Esophagus squamous epithelium (tissue), 4 donors: ENCODE results near the gene FAM120AOS.

ENCODE experiments used
- POLR2A ChIP-seq, 4 donors: fragments of 450-650 bp; IDR thresholded peaks; one replicate each; pipeline ENCODE4 v1.6.1; 2017; ENCODE audit warnings: antibody characterized with exemption in 4 of 4, mild to moderate bottlenecking in 4 of 4, moderate library complexity in 3 of 4
- TF ChIP-seq, protein P1 (sequence below), 6 experiments: fragments of 450-650 bp in 4 of 6; fragments of 200-600 bp in 2 of 6; sonication (generic) in 2 of 6; IDR thresholded peaks; one replicate each; pipeline ENCODE4 v1.5.1; 2016 to 2019; ENCODE audit warnings: antibody characterized with exemption in 6 of 6, mild to moderate bottlenecking in 4 of 6, moderate library complexity in 4 of 6

DNA sequence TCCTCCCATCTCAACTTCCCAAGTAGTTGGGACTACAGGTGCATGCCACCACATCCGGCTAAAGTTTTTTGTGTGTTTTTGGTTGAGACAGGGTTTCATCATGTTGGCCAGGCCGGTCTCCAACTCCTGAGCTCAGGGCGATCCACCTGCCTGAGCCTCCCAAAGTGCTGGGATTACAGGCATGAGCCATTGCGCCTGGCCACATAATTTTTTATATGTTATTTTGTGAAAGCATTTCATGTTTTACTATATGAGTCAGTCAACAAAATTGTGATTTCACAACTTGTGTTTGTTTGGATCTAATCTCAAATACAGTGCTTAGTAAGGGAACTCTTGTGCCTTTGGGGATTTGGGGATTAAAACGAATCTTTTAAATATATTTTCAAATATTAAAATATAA, 20.0 kb upstream of the FAM120AOS start:
- TF ChIP-seq, protein P1, sequence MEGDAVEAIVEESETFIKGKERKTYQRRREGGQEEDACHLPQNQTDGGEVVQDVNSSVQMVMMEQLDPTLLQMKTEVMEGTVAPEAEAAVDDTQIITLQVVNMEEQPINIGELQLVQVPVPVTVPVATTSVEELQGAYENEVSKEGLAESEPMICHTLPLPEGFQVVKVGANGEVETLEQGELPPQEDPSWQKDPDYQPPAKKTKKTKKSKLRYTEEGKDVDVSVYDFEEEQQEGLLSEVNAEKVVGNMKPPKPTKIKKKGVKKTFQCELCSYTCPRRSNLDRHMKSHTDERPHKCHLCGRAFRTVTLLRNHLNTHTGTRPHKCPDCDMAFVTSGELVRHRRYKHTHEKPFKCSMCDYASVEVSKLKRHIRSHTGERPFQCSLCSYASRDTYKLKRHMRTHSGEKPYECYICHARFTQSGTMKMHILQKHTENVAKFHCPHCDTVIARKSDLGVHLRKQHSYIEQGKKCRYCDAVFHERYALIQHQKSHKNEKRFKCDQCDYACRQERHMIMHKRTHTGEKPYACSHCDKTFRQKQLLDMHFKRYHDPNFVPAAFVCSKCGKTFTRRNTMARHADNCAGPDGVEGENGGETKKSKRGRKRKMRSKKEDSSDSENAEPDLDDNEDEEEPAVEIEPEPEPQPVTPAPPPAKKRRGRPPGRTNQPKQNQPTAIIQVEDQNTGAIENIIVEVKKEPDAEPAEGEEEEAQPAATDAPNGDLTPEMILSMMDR (IDR thresholded peaks at IDR 0.05): no peak
- TF ChIP-seq POLR2A (IDR thresholded peaks at IDR 0.05): no peak
